Keratinocyte (primary cell): Measurements from ENCODE around the gene NFE2L1. TPM values are rescaled to one million over a fixed set of nuclear protein-coding genes. Genes with fewer than 3 reads are reported as not detected.

Experiments
- DNase-seq: peaks from one replicate; pipeline ENCODE4 v3.0.0-alpha.2; 2011; ENCODE audit warnings: low read depth, missing footprints, low spot score
- FAIRE-seq: peaks from 2 replicates; lab custom pipeline; 2011; peaks lifted over from hg19 to GRCh38; lab: Jason Lieb, UNC
- H2AFZ ChIP-seq: 2 replicates; pipeline ENCODE4 v1.6.0; 2012; ENCODE audit warnings: low read length, control low read depth, inconsistent platforms; ENCODE audit not compliant: control insufficient read depth
- H3K27ac ChIP-seq: 2 replicates; pipeline ENCODE4 v1.5.1; 2011; ENCODE audit warnings: low read length; ENCODE audit not compliant: control insufficient read depth, insufficient read depth
- H3K27me3 ChIP-seq: 3 replicates; pipeline ENCODE4 v1.6.0; 2011; ENCODE audit warnings: low read length; ENCODE audit not compliant: control insufficient read depth, insufficient read depth; ENCODE audit errors: extremely low read depth
- H3K36me3 ChIP-seq, 2 experiments: 2 replicates in 1 of 2; 3 replicates in 1 of 2; pipeline ENCODE4 v1.5.1; 2011; ENCODE audit warnings: low read length in 2 of 2, mild to moderate bottlenecking in 1 of 2; ENCODE audit not compliant: control insufficient read depth in 2 of 2, insufficient read depth in 2 of 2; ENCODE audit errors: extremely low read depth in 1 of 2
- H3K4me1 ChIP-seq: 3 replicates; pipeline ENCODE4 v1.5.1; 2011; ENCODE audit warnings: low read length; ENCODE audit not compliant: control insufficient read depth, insufficient read depth; ENCODE audit errors: extremely low read depth
- H3K4me2 ChIP-seq: 3 replicates; pipeline ENCODE4 v1.6.0; 2011; ENCODE audit warnings: low read depth, low read length; ENCODE audit not compliant: control insufficient read depth, insufficient read depth; ENCODE audit errors: extremely low read depth
- H3K4me3 ChIP-seq, 3 experiments: fragments of 200-600 bp in 1 of 3; sonication (generic) in 1 of 3; 2 replicates in 2 of 3; 3 replicates in 1 of 3; pipeline ENCODE4 v1.5.1; 2011 to 2016; ENCODE audit warnings: low read length in 3 of 3, mild to moderate bottlenecking in 3 of 3, control low read depth in 2 of 3, inconsistent platforms in 1 of 3, low read depth in 1 of 3, mixed read lengths in 1 of 3, mixed run types in 1 of 3, moderate library complexity in 1 of 3; ENCODE audit not compliant: control insufficient read depth in 2 of 3, insufficient read depth in 2 of 3; ENCODE audit errors: extremely low read depth in 1 of 3
- H3K79me2 ChIP-seq: 2 replicates; pipeline ENCODE4 v1.6.0; 2012; ENCODE audit warnings: low read length; ENCODE audit not compliant: control insufficient read depth, insufficient read depth
- H3K9ac ChIP-seq: 3 replicates; pipeline ENCODE4 v1.6.0; 2011; ENCODE audit warnings: low read length; ENCODE audit not compliant: control insufficient read depth, insufficient read depth; ENCODE audit errors: extremely low read depth
- H3K9me1 ChIP-seq: 3 replicates; pipeline ENCODE4 v1.6.0; 2011; ENCODE audit warnings: low read length; ENCODE audit not compliant: control insufficient read depth, insufficient read depth; ENCODE audit errors: extremely low read depth
- H3K9me3 ChIP-seq: 2 replicates; pipeline ENCODE4 v1.5.1; 2012; ENCODE audit warnings: low read depth, low read length; ENCODE audit not compliant: control insufficient read depth
- H4K20me1 ChIP-seq: 3 replicates; pipeline ENCODE4 v1.6.0; 2011; ENCODE audit warnings: low read length; ENCODE audit not compliant: control insufficient read depth, insufficient read depth; ENCODE audit errors: extremely low read depth
- CTCF ChIP-seq, 3 experiments: IDR thresholded peaks in 1 of 3; conservative IDR thresholded peaks in 1 of 3; optimal IDR thresholded peaks in 1 of 3; 2 replicates in 2 of 3; 3 replicates in 1 of 3; pipeline versions ENCODE3 to v1.5.1; 2011; ENCODE audit warnings: low read length in 3 of 3, mild to moderate bottlenecking in 3 of 3, moderate library complexity in 2 of 3, control low read depth in 1 of 3, inconsistent platforms in 1 of 3; ENCODE audit not compliant: insufficient read depth in 2 of 3; ENCODE audit errors: extremely low read depth in 1 of 3
- EZH2 ChIP-seq: IDR thresholded peaks from one replicate; pipeline ENCODE4 v1.6.1; 2012; ENCODE audit warnings: inconsistent platforms, mild to moderate bottlenecking, low read length, moderate library complexity
- dilution Hi-C: fragments of 300-500 bp; cut with MboI; formaldehyde crosslinking; loops from one replicate; pipeline ENCODE4 v1.7.0; 2020; ENCODE audit warnings: low sequenced_read_pairs; ENCODE audit not compliant: extremely low pct_ligation_motif_present
- polyA plus RNA-seq, 5 experiments: library from polyadenylated mRNA; depleted of rRNA in 3 of 5; stranded (reverse) in 3 of 5; stranded (forward) in 1 of 5; unstranded in 1 of 5; fragments of >200 nt; gene quantifications; 1 replicate in 1 of 5; 2 replicates in 3 of 5; 3 replicates in 1 of 5; pipeline versions ENCODE4 v1.2.1 to v1.2.3, GENCODE V29; 2011 to 2012; ENCODE audit warnings: missing spikeins in 2 of 5, low read depth in 1 of 5, low replicate concordance in 1 of 5

Gene NFE2L1
- polyA plus RNA-seq, 1 donor (not counting 4 experiments of a cell fraction or from before 2014, with no cell fraction given), result 208 TPM

DNA sequence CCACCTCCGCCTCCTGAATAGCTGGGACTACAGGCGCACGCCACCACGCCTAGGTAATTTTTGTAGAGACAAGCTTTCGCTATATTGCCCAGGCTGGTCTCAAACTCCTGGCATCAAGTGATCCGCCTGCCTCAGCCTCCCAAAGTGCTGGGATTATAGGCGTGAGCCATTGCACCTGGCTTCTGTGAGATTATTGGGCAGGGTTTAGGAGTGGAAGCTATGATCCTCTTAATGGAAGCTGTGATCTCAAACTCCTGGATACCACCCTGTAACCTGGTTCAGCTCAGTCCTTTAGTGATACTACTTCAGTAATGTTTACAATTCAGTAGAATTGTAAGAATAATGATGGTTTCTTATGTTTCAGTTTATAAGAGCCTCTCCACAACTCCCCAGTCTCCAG is 14.1 kb downstream of the NFE2L1 start:
- FAIRE-seq, result no peak
- Histone ChIP-seq H3K4me3 (no peak overlapping the region), H3K36me3 (peaks cover 46 to 62% of the 10 kb centered on the region in 2 experiments), H3K79me2 (peaks cover 27% of the 10 kb centered on the region), H3K4me1 (peaks cover 5% of the 10 kb centered on the region), H3K9me1 (peaks cover 2% of the 10 kb centered on the region), H3K9me3 (no peaks in the 10 kb centered on the region), H4K20me1 (peaks cover 6% of the 10 kb centered on the region), H3K27me3 (no peaks in the 10 kb centered on the region), H3K4me2 (no peak overlapping the region), H2AFZ (no peak overlapping the region), H3K27ac (no peak overlapping the region), H3K9ac (no peak overlapping the region)
- dilution Hi-C loops, result no loop called here
- TF ChIP-seq CTCF (optimal IDR thresholded peaks at IDR 0.05 in 1 of 3, IDR thresholded peaks at IDR 0.05 in 1 of 3, conservative IDR thresholded peaks at IDR 0.05 in 1 of 3; ENCODE audit: extremely low read depth in 1 of 3, insufficient read depth in 2 of 3, low read length in 3 of 3) (no peak), EZH2 (no peak)
- DNase-seq, result no peak

DNA sequence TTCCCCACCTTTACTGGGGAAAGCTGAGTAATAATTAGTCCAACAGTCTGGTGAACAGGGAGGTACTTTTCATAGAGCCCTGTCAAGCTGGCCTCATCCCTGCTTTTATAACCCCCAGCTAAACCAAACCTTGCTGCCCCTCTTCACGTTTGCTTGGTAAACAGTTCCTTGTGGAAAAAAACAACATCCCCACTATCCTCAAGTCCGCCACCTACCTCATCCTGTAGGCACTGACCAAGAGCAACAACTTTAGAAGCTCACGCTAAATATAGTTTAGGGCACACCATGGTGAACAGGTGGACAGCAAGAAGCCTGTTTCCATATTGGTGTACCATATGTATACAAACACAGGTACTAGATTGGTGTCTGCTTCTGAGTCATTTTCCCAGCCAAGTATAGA is 16.5 kb downstream of the NFE2L1 start:
- no peak overlapping the region for H3K4me3 ChIP-seq
- H3K9ac ChIP-seq, result no peak overlapping the region
- no peak overlapping the region for H3K4me2 ChIP-seq
- peaks cover 26 to 49% of the 10 kb centered on the region in 2 experiments for H3K36me3 ChIP-seq
- peaks cover 16% of the 10 kb centered on the region for H3K4me1 ChIP-seq
- peaks cover 7% of the 10 kb centered on the region for H3K79me2 ChIP-seq
- peak overlapping the region; percentile 62 for H3K27ac ChIP-seq
- H3K27me3 ChIP-seq, result no peaks in the 10 kb centered on the region
- no peaks in the 10 kb centered on the region for H3K9me1 ChIP-seq
- TF ChIP-seq EZH2, result no peak
- TF ChIP-seq CTCF (optimal IDR thresholded peaks at IDR 0.05 in 1 of 3, IDR thresholded peaks at IDR 0.05 in 1 of 3, conservative IDR thresholded peaks at IDR 0.05 in 1 of 3; ENCODE audit: extremely low read depth in 1 of 3, insufficient read depth in 2 of 3, low read length in 3 of 3), result no peak
- no peak for DNase-seq
- dilution Hi-C loops, result no loop called here
- H4K20me1 ChIP-seq, result peaks cover 6% of the 10 kb centered on the region
- no peak for FAIRE-seq
- H2AFZ ChIP-seq, result no peak overlapping the region
- no peaks in the 10 kb centered on the region for H3K9me3 ChIP-seq
